Measurements from ENCODE around the gene NUDT3.
A peak's percentile ranks its signal among the peaks of the same experiment; 100 is the strongest.

The NUDT3 gene

DNA sequence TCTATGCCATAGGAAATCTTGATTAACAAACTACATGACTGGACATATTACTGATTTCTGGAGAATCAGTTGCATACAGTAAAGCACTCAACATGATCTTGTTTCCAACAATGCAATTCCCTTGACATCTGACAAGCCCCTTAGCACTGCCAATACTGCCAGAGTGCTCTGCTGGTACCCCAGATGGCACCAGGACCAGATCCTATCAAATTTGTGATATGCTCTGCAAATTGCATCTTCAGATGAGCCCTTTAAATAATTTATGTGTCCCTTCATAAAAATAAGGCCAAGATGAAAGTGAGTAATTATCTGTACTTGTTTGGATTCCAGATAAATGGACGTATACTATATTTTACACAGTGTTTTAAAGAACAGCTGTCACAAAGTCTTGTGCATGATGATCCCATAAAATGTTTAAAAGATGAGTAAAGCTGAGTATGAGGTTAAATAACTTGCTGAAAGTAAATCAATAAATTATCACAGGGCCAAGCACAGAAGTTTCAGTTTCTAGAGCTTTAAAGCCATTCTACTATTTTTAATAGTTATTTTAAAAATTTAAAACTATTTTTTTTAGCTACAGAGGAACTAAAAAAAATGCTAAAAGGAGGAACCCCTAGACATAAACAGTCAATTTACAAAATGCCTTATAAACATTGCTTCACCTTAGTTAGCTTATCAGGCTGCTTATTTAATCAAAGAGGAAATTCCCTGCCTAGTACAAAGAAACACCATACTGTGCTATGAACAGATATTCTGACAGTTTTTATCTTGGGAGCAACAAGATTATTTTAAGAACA lies 42.1 kb downstream of the NUDT3 start:
- TF ChIP-seq, protein P1, sequence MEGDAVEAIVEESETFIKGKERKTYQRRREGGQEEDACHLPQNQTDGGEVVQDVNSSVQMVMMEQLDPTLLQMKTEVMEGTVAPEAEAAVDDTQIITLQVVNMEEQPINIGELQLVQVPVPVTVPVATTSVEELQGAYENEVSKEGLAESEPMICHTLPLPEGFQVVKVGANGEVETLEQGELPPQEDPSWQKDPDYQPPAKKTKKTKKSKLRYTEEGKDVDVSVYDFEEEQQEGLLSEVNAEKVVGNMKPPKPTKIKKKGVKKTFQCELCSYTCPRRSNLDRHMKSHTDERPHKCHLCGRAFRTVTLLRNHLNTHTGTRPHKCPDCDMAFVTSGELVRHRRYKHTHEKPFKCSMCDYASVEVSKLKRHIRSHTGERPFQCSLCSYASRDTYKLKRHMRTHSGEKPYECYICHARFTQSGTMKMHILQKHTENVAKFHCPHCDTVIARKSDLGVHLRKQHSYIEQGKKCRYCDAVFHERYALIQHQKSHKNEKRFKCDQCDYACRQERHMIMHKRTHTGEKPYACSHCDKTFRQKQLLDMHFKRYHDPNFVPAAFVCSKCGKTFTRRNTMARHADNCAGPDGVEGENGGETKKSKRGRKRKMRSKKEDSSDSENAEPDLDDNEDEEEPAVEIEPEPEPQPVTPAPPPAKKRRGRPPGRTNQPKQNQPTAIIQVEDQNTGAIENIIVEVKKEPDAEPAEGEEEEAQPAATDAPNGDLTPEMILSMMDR (conservative IDR thresholded peaks at IDR 0.05; ENCODE audit: low read depth, low read length) = no peak
- H3K4me3 ChIP-seq (ENCODE audit: low read depth, low read length) = no peak overlapping the region
- DNase-seq (ENCODE audit: low read depth) = peak; percentile 49

GRCh38 chr6:34349211-34349610 lies 43.3 kb downstream of the NUDT3 start:
- no peak overlapping the region for H3K4me3 ChIP-seq (ENCODE audit: low read depth, low read length)
- DNase-seq (ENCODE audit: low read depth) = no peak
- TF ChIP-seq, protein P1 (conservative IDR thresholded peaks at IDR 0.05; ENCODE audit: low read depth, low read length) = no peak

DNA sequence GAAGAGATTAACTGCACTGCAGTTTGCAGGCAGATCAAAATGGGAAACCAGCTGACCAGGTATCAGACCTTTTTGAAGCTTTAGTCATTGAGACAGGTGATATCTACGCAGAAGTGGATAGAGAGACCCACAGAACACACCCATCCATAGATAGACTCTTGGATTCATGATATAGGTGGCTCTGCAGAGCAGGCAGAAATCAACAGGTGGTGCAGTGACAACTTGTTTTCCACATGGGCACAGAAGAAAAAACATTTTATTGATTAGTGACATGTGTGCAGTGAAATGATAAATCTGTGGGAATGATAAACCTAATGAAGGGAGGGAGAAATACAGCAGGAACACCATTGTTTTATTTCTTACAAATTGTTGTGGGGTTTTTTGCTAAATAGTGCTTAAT lies 45.2 kb downstream of the NUDT3 start:
- no peak overlapping the region for H3K4me3 ChIP-seq (ENCODE audit: low read depth, low read length)
- no peak for DNase-seq (ENCODE audit: low read depth)
- TF ChIP-seq, protein P1 (conservative IDR thresholded peaks at IDR 0.05; ENCODE audit: low read depth, low read length) = no peak

DNA sequence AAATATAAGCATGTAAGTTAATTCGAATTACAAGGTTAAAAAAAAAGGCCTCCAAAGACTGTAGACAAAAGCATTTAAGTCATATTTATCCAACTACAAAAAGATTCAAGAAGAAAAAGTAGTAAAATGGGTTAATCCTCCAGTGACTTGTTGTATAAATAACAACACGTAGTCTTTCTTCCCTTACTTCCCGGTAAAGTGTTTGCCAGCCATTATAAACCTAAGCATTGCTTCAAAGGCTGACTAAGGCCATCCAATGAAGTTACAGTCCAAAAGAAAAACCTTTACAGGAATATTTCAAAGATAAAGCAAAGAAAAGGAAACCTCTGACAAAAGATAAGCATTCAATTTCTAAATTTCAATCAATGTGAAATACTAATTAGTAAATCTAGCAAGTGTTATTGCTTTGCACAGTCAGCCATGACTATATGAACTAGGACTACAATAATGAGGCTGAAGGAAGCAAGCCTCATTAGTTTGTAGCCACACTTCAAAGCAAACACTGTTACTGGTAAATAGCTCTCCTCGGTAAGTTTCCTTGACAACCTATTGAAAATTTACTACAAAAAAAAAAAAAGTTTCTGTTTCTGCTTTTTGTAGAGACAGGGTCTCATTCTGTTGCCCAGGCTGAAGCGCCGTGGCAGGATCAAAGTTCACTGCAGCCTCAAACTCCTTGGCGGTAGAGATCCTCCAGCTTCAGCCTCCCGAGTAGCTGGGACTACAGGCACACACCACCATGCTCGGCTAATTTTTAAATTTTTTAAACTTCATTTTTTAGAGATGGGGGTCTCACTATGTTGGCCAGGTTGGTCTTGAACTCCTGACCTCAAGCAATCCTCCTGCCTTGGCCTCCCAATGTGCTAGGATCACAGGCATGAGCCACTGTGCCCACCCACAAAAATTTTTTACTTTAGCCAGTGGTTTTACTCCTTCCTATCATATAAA lies 46.0 kb downstream of the NUDT3 start:
- DNase-seq (ENCODE audit: low read depth) = no peak
- no peak overlapping the region for H3K4me3 ChIP-seq (ENCODE audit: low read depth, low read length)
- TF ChIP-seq, protein P1 (conservative IDR thresholded peaks at IDR 0.05; ENCODE audit: low read depth, low read length) = no peak

GRCh38 chr6:34343806-34344205 lies 48.7 kb downstream of the NUDT3 start:
- no peak overlapping the region for H3K4me3 ChIP-seq (ENCODE audit: low read depth, low read length)
- TF ChIP-seq, protein P1 (conservative IDR thresholded peaks at IDR 0.05; ENCODE audit: low read depth, low read length) = no peak
- DNase-seq (ENCODE audit: low read depth) = no peak

GRCh38 chr6:34342247-34342646 lies 50.2 kb downstream of the NUDT3 start:
- no peak overlapping the region for H3K4me3 ChIP-seq (ENCODE audit: low read depth, low read length)
- DNase-seq (ENCODE audit: low read depth) = no peak
- TF ChIP-seq, protein P1 (conservative IDR thresholded peaks at IDR 0.05; ENCODE audit: low read depth, low read length) = no peak

All from choroid plexus epithelial cell (primary cell).